ENCODE data around the gene POFUT1.
"Not testable (repeated sequence)": the region's sequence is repeated elsewhere in the genome, so short reads cannot be mapped to it uniquely, and the experiment has no call there.

The POFUT1 gene

DNA sequence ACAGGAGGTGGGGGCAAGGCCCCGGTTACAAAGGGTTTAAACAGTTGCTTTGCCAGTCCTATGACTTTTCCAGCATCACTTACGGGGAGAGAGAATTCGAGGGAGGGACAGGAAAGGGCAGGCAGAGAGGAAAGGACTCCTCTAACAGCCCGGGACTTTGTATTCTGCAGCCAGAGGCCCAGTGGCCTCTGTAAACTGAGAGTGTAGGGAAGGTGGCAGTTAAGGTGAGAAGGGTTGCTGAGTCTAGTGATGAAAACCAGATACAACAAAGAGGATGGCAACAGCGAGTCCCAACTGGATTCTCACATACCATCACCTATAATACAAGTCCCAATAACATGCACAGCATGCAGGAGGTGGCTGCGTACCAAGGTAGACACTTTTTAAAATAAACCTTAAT is 13.7 kb upstream of the POFUT1 start:
- peaks cover 42% of the 10 kb centered on the region for H3K36me3 Mint-ChIP-seq (ENCODE audit: low read depth)
- H3K27ac Mint-ChIP-seq = peak overlapping the region; percentile 14
- no peaks in the 10 kb centered on the region for H3K27me3 Mint-ChIP-seq (ENCODE audit: low read depth)
- H3K4me3 Mint-ChIP-seq = no peak overlapping the region
- H3K4me1 Mint-ChIP-seq (ENCODE audit: low read depth) = peaks cover 3% of the 10 kb centered on the region
- no peaks in the 10 kb centered on the region for H3K9me3 Mint-ChIP-seq
- no peak for DNase-seq (ENCODE audit: low spot score)

DNA sequence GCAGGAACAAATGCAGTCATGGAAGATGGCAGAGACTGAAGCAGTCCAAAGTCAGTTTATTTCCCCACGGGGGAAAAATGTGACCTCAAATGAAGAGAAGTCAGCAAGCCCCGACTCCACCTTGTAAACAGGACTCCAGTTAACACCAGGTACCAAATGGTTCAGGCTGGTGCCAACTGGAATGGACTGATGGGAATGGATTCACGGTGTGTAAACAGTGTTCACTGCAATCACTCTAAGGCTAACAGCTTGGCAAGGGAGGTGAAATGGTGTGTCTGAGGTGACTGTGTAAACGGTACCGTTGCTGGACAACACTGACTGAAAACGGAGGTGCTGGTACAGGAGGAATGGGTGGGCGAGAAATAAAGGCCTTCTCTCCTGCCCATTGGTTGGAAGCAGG is 12.1 kb upstream of the POFUT1 start:
- peaks cover 52% of the 10 kb centered on the region for H3K36me3 Mint-ChIP-seq (ENCODE audit: low read depth)
- H3K4me3 Mint-ChIP-seq = no peak overlapping the region
- DNase-seq (ENCODE audit: low spot score) = no peak
- H3K4me1 Mint-ChIP-seq (ENCODE audit: low read depth) = peaks cover 5% of the 10 kb centered on the region
- no peak overlapping the region for H3K27ac Mint-ChIP-seq
- H3K9me3 Mint-ChIP-seq = no peaks in the 10 kb centered on the region
- H3K27me3 Mint-ChIP-seq (ENCODE audit: low read depth) = no peaks in the 10 kb centered on the region

DNA sequence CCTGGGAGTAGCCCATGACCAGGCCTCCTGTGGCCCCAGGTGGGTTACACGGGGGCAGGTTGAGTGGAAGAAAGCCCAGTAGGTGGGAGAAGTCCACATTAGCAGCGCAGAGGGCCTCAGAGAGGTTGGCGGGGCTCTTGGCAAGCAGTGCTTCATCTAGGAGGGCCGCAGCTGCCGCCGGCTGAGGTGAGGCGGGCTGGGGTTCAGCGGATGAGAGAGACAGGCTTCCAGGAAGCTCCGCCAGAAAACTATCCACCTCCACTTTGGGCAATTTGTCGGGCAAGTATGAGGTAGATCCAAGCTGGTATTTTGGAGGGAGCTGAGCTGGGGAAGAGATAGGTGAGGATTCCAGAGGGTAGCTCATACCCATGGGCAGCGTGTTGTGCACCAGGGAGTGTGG is 11.1 kb upstream of the POFUT1 start:
- H3K4me3 Mint-ChIP-seq; H3K4me1 Mint-ChIP-seq (ENCODE audit: low read depth); DNase-seq (ENCODE audit: low spot score); H3K27ac Mint-ChIP-seq; H3K27me3 Mint-ChIP-seq (ENCODE audit: low read depth); H3K9me3 Mint-ChIP-seq: not testable (repeated sequence)
- H3K36me3 Mint-ChIP-seq (ENCODE audit: low read depth) = peaks cover 56% of the 10 kb centered on the region

DNA sequence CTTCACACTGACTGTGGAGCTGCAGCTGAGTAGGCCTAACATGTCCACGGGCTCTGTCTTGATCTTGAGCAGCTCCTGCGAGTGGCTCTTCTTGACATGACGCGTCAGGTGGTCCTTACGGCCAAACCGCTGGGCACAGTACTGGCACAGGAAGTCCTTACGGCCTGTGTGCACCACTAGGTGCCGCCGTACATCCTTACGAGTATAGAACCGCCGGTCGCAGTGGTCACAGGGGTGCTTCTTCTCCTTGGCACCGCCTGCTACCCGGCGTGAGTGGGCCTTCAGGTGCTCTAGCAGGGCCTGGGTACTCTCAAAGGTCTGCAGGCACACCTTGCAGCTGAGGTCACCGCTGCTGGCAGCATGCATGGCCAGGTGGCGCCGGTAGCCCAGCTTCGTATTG is 10.5 kb upstream of the POFUT1 start:
- H3K27me3 Mint-ChIP-seq (ENCODE audit: low read depth); H3K4me3 Mint-ChIP-seq; DNase-seq (ENCODE audit: low spot score); H3K27ac Mint-ChIP-seq; H3K4me1 Mint-ChIP-seq (ENCODE audit: low read depth); H3K9me3 Mint-ChIP-seq: not testable (repeated sequence)
- H3K36me3 Mint-ChIP-seq (ENCODE audit: low read depth) = peaks cover 56% of the 10 kb centered on the region

DNA sequence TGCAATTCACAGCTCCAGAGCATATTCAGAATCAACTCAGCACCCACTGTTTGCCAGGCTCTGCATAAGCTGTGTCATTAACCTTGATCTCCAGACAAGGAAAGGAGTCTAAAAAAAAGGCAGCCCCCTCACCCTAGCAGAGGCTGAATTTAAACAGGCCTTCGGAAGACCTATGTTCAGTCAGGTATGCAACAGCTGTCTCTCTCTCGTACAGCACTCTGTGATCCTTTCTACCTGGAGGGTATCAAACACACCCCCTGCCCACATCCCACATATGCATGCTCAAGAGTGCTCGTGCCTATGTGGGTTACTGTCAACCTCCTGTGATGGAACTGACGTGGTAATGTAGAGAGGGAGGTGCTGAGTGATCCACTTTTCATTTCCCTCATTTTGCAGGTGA is 8.7 kb upstream of the POFUT1 start:
- H3K27me3 Mint-ChIP-seq (ENCODE audit: low read depth) = no peaks in the 10 kb centered on the region
- no peak overlapping the region for H3K4me3 Mint-ChIP-seq
- no peak overlapping the region for H3K27ac Mint-ChIP-seq
- no peaks in the 10 kb centered on the region for H3K9me3 Mint-ChIP-seq
- H3K36me3 Mint-ChIP-seq (ENCODE audit: low read depth) = peaks cover 57% of the 10 kb centered on the region
- H3K4me1 Mint-ChIP-seq (ENCODE audit: low read depth) = peaks cover 19% of the 10 kb centered on the region
- DNase-seq (ENCODE audit: low spot score) = no peak

DNA sequence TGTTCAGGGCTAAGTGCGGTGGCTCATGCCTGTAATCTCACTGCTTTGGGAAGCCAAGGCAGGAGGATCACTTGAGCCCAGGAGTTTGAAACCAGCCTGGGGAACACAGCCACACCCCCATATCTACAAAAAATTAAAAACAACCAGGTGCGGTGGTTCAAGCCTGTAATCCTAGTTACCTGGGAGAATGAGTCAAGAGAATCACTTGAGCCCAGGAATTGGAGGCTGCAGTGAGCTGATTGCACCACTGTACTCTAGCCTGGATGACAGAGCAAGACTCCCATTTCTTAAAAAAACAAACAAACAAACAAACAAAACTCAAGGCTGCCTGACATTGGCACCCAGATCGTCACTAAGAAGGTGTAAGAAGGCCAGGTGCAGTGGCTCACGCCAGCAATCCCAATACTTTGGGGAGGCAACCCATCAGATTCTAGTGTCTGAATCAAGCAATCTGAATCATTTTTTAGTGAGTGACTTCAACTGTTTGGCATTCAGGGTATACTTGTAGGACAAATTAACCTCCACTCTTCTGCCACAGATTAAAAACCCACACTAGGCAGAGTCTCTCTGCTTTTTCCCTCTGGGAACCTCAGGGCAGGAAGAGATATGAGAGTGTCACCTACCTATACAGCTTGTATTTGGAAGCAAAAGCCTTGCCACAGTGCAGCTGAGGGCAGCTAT is 6.2 kb upstream of the POFUT1 start:
- no peaks in the 10 kb centered on the region for H3K9me3 Mint-ChIP-seq

DNA sequence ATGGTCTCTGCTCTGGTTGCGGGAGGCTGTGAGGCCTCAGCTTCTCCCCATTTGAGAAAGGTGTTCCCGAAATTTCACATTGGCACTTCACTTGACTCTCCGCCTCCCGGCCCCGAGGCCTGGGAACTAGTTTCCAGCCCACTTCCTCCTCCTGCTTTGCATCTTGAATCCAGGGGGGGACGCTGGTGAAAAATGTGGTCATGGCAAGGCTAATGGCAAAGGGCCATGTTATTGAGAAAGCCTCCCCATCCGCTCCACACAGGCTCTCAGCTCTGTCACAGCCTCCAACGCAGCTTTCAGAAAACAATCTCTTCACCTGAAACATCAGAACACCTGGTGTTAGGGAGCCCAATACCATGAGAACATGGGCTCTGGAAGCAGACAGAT is 5.7 kb upstream of the POFUT1 start:
- H3K36me3 Mint-ChIP-seq (ENCODE audit: low read depth) = peaks cover 44% of the 10 kb centered on the region
- H3K27me3 Mint-ChIP-seq (ENCODE audit: low read depth) = no peaks in the 10 kb centered on the region
- no peaks in the 10 kb centered on the region for H3K9me3 Mint-ChIP-seq
- DNase-seq (ENCODE audit: low spot score) = no peak
- no peak overlapping the region for H3K4me3 Mint-ChIP-seq
- H3K27ac Mint-ChIP-seq = no peak overlapping the region
- peaks cover 43% of the 10 kb centered on the region for H3K4me1 Mint-ChIP-seq (ENCODE audit: low read depth)

More for the DNA sequence above, 6.2 kb upstream of the POFUT1 start:
- Mint-ChIP-seq H3K36me3 (ENCODE audit: low read depth) (peaks cover 45% of the 10 kb centered on the region), H3K27ac (no peak overlapping the region), H3K27me3 (ENCODE audit: low read depth) (no peaks in the 10 kb centered on the region), H3K4me1 (ENCODE audit: low read depth) (peaks cover 40% of the 10 kb centered on the region), H3K4me3 (no peak overlapping the region)
- DNase-seq (ENCODE audit: low spot score) = no peak

DNA sequence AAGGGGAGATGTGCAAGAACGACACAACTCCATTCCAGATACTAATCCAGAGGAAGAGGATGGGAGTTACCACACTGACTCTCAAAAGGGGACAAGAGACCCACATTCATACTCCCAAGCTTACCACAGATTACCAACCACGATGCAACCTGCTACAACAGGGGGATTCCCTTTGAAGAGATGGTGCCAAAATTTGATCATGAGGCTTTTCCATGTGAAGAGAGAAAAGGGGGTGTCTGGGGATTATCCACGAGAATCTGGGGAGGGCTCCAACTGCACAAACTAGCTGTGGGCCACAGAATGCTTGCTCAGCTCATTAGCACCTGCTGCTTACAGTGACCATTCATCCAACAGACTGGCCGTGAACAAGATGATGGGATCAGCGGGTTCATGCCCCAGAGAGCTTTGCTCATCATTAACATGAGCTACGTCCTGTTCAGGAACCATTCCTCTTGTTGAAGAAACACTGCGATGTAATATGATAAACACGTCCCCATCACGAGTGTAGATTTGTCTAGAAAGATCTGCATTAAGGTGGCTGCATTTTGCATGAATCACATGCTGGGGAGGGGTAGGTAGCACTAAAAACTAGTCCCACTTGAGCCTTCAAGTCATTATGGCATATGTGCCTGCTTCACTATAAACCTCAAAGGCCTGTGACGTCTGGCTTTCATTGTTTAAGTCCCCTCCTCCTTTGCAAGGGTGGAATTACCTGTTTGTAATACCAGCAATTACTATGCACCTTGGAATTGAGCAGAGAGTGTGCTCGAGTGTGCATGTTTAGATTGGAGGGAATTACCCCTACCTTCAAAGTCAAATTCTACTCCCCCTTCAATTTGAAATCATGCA is 4.1 kb upstream of the POFUT1 start:
- H3K9me3 Mint-ChIP-seq = no peaks in the 10 kb centered on the region
- peaks cover 34% of the 10 kb centered on the region for H3K36me3 Mint-ChIP-seq (ENCODE audit: low read depth)
- H3K4me1 Mint-ChIP-seq (ENCODE audit: low read depth) = peaks cover 46% of the 10 kb centered on the region
- peak; percentile 59 for DNase-seq (ENCODE audit: low spot score)
- peak overlapping the region; percentile 68 for H3K4me3 Mint-ChIP-seq
- H3K27me3 Mint-ChIP-seq (ENCODE audit: low read depth) = no peaks in the 10 kb centered on the region
- H3K27ac Mint-ChIP-seq = peak overlapping the region; percentile 84

DNA sequence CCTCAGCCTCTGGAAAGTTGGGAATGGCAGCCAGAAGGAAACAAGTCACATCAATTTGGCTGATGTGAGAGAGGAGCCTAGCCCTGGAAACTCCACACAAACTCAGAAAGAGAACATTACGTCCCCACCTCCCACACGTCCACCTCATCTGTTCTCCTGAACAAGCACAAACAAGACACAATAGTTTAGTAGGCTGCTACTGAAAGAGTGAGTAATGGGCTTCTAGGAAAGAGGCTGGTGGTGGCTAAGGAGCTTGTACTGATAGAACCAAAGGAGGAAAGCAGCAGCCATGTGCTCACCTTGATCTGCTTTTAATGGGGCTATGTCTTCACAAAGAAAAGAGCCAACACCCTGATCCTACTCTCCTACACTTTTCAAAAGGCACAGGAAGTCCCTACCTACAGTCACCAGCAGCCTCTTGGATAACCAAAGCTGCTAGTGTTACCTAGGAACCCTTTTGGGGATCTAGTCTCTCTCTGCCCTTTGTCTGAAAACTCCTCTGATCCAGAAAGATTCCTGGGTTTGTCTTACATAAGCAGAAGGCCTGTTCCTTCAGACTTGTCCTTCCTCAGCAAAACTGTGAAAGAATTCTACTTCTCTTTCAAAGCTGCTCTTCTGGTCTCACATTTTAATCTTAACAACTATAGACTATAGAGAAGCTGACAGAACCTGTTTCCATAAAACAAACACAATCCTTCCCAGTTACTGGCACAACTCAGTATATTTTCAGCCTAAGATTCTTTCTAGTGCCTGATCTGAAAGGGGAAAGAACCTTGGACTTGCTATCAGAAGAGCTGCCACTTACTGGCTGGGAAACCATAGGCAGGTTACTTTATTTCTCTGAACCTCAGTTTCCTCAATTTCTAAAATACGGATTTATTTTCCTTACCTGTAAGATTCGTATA is 3.2 kb upstream of the POFUT1 start:
- Mint-ChIP-seq H3K27me3 (ENCODE audit: low read depth) (no peaks in the 10 kb centered on the region), H3K27ac (peak overlapping the region; percentile 84), H3K4me1 (ENCODE audit: low read depth) (peaks cover 48% of the 10 kb centered on the region), H3K36me3 (ENCODE audit: low read depth) (peaks cover 29% of the 10 kb centered on the region), H3K4me3 (peak overlapping the region; percentile 98), H3K9me3 (no peaks in the 10 kb centered on the region)
- peak; percentile 88 for DNase-seq (ENCODE audit: low spot score)

DNA sequence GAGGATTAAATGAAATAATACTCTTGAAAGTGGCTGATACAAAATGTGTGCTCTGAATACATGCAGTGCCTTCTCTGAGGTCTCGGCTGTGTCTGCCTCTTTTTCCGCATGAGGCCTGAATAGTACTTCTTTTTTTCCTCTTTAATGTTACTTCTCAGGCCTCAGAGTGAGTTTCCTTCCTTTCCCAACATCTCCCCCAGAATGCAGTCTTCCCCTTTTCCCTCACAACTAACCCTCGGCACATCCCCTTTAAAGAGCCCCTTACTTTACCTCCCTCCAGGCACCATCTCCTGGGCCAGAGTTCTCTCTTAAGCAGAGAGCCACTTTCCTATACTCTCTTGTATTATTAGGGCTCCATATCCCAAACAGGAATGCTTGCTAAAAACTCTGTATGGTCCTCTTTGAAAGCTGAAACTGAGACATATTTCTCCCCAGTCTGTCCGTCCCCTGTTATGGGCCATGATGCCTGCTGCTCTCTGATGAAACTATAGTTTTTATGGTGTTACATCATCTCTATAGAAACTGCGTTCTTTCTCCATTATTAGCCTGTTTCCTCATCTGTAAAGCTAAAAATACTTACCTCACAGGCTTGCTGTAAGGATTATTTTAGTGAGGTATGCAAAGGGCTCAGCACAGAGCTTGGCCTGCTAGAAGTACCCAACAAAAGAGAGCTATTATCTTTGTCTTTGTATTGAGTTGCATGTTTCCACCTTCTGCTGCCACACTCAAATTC is 2.4 kb upstream of the POFUT1 start:
- peaks cover 29% of the 10 kb centered on the region for H3K36me3 Mint-ChIP-seq (ENCODE audit: low read depth)
- H3K4me3 Mint-ChIP-seq = peak overlapping the region; percentile 98
- no peak for DNase-seq (ENCODE audit: low spot score)
- H3K27me3 Mint-ChIP-seq (ENCODE audit: low read depth) = no peaks in the 10 kb centered on the region
- H3K27ac Mint-ChIP-seq = peak overlapping the region; percentile 42
- H3K9me3 Mint-ChIP-seq = no peaks in the 10 kb centered on the region
- H3K4me1 Mint-ChIP-seq (ENCODE audit: low read depth) = peaks cover 54% of the 10 kb centered on the region

DNA sequence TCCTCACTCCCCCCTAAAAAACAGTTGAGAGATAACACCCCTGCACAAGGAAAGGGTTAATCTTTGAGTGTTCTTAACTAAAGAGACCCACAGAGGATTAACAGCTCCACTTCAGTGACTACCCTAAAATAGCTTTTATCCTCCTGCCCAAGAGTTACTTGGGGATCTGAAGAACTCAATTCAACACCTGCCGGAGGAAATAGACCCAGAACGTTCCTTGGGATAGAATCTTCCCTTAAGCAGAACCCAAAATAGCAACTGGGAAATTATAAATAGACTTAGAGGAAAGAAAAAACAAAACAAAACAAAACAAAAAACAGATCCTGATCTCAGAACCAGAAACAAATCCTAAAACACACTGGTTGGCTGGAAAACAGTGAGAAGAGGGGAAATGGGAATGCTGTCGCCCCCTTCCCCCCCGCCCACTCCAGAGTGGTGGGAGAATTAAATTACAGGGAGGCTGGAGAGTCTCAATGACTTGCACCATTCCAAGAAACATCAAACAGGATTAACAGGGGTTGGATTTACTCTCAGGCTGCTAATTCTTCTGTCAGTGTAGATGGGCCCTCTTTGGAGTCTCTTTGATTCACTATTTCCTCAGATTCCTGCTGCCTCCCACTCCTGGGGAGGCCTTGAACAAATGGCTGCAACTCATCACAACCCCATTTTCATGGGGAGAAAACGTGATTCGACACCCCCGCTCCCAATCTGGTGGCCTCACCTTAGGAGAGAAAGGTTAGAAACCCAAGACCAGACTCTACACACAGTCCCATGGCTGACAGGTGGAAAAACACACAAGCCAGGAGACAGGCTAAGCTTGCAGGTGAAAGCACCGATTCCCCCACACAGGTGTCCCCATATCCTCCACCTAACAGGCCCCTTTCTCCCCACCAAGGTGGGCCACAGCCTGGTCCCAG is 1.6 kb upstream of the POFUT1 start:
- Mint-ChIP-seq H3K4me1 (ENCODE audit: low read depth) (peaks cover 58% of the 10 kb centered on the region), H3K27ac (peak overlapping the region; percentile 93), H3K4me3 (peak overlapping the region; percentile 98), H3K36me3 (ENCODE audit: low read depth) (peaks cover 32% of the 10 kb centered on the region), H3K9me3 (no peaks in the 10 kb centered on the region), H3K27me3 (ENCODE audit: low read depth) (no peaks in the 10 kb centered on the region)
- DNase-seq (ENCODE audit: low spot score) = no peak

DNA sequence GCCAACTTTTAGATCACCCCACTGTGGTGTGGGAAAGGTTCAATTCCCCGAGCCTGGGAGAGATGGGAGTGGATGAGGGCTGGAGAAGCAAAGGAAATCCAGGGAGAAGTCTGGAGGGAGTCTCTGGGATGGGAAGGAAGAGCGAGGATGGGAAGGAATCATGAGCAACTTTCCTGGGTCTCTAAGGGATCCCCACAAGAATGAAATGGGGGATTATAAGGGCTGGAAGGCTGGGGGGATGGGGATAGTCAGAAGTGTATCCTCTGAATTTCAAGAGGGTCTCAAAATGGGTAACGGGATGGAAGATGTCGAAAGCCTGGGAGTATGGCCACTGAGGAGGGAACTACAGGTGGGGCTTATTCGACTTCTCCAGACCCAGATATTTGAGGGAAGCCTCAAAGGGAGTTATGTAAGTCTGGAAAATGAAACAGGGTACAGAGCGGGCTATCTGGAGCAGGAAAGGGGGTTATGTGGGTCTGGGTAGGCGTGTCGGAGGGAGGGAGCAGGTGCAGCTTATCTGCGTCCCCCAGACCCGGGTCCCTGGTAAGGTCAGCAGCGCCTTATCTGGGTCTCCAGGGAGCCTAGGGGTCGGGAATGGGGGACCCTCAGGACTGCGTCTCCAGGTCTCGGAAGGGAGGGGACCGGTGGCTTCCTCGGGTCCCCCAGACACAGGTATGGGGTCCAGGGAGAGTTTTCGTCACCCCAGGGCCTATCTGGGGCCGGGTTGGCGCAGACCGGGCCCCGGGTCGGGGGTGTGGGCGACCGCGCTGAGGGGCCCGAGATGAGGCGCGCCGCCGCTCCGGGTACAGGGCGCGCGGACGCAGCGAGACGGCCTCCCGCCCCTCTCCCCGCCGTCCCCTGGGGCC is 687 bp upstream of the POFUT1 start:
- Mint-ChIP-seq H3K4me1 (ENCODE audit: low read depth) (peaks cover 64% of the 10 kb centered on the region), H3K9me3 (no peaks in the 10 kb centered on the region), H3K27ac (peak overlapping the region; percentile 93), H3K4me3 (peak overlapping the region; percentile 98), H3K27me3 (ENCODE audit: low read depth) (no peaks in the 10 kb centered on the region), H3K36me3 (ENCODE audit: low read depth) (peaks cover 33% of the 10 kb centered on the region)
- no peak for DNase-seq (ENCODE audit: low spot score)

All from T-helper 2 cell treated with Interferon-gamma antibody and Interleukin-4, amounts not matched to agents 5 μg/mL and 100 μg/mL, for 36 hours (primary cell).